Omental fat pad (tissue), 4 donors: ENCODE results near the gene LYRM2. TPM values are rescaled to one million over a fixed set of nuclear protein-coding genes. Genes with fewer than 3 reads are reported as not detected.

Experiments
- ATAC-seq: fragments of 150-250 bp; one replicate; pipeline ENCODE4 v1.9.1; 2016; ENCODE audit warnings: mild to moderate bottlenecking, moderate library complexity; ENCODE audit not compliant: low FRiP score
- DNase-seq: peaks from one replicate; pipeline ENCODE4 v3.0.0-alpha.2; 2019; ENCODE audit warnings: low spot score
- CTCF ChIP-seq, 3 donors: fragments of 450-650 bp; IDR thresholded peaks; one replicate each; pipeline ENCODE4 v1.5.1; 2016 to 2017; ENCODE audit warnings: antibody characterized with exemption in 3 of 3, mild to moderate bottlenecking in 3 of 3, moderate library complexity in 2 of 3
- total RNA-seq, 4 donors: library from RNA; depleted of rRNA; stranded (reverse); fragments of >200 nt; gene quantifications; one replicate each; pipeline ENCODE4 v1.1.0, GENCODE V29; 2016

The LYRM2 gene
- total RNA-seq, 4 donors from 2014 or later: 12.7 to 21.3 (median 20.3) TPM

- ATAC-seq (no peak), DNase-seq (no peak)
- no peak for TF ChIP-seq CTCF (IDR thresholded peaks at IDR 0.05)
Measured at GRCh38 chr6:89526563-89526869, 112.0 kb downstream of the LYRM2 start.

DNA sequence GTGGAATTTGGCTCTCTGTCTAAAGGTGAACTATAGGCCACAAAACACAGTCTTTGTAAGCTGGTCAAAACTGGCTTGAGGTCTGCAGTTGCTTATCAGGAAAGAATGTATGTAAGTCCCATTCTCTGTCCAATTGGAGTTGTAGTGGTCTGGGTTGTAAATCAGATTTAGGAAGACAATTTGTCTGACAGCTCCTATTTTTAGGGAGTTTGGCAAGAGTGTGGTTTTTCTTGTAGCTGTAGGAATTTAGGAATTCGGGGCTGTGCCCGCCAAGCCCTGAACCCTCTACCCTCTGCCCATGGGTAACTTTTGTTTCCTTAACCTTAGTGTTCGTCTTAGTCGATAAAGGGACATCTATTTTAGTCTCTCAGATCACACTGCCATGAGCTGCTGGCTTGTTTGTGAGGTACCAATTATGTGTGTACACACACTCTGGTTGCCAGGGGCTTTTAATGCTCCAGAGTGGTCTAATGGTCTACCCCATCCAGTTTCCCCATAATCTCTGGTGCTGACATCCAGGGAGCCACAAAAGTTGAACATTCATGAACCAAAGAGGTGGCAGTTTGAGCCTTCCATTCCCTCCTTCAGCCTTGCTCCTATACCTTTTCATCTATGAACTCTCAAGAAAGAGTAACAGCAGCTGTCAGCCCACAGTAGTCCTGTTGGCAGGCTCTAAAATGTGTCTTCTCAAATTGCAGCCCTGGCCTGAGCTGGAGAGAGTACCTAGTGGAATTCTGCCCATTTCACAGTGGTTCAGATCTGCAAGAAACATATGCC lies 112.6 kb downstream of the LYRM2 start:
- DNase-seq: no peak
- TF ChIP-seq CTCF (IDR thresholded peaks at IDR 0.05): no peak
- no peak for ATAC-seq

DNA sequence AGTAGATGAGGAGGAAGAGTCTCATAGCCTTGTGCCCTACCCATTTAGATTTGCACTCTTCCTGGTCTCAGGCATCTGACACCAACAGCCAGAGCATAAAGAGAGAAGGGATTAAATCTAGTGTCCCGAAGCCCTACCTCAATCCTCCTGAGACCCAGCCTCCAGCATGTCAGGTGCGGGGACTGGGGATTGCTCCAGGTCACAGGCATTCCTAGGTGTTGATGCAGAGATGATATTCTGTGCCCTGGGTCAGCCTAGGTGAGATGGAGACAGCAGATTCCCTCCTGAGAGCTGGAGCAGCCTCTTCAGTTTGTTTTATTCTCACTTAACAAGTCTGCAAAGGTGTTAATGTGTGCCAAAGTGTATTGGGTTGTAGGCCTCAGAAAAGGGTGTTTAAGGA lies 115.8 kb downstream of the LYRM2 start:
- no peak for TF ChIP-seq CTCF (IDR thresholded peaks at IDR 0.05)
- no peak for DNase-seq
- no peak for ATAC-seq

- no peak for DNase-seq
Measured at GRCh38 chr6:89520736-89521135, 117.8 kb downstream of the LYRM2 start.

GRCh38 chr6:89518352-89519055 lies 120.0 kb downstream of the LYRM2 start:
- DNase-seq (no peak), ATAC-seq (no peak)
- TF ChIP-seq CTCF (IDR thresholded peaks at IDR 0.05): no peak

More at GRCh38 chr6:89520736-89521135, 117.8 kb downstream of the LYRM2 start:
- no peak for TF ChIP-seq CTCF (IDR thresholded peaks at IDR 0.05)
- ATAC-seq: no peak

Other genes with a start within 250 kb of the LYRM2 start
- 10 to 100 TPM; 11.8 to 41.8 (median 16.5) TPM for gene RRAGD, start 226.5 kb downstream of the LYRM2 start, total RNA-seq
- gene ANKRD6, start 205.6 kb downstream of the LYRM2 start, total RNA-seq: 10 to 100 TPM in 3 of 4 donors, 1 to 10 TPM in 1; 9.3 to 26.0 (median 12.4) TPM
- 10 to 100 TPM; 21.6 to 58.5 (median 33.3) TPM for gene MDN1, start 181.0 kb upstream of the LYRM2 start, total RNA-seq
- 10 to 100 TPM in 2 of 4 donors, 1 to 10 TPM in 2; 8.6 to 24.0 (median 11.0) TPM for gene CASP8AP2, start 191.1 kb upstream of the LYRM2 start, total RNA-seq